ENCODE measurements around the gene CNN1. TPM values are rescaled to one million over a fixed set of nuclear protein-coding genes. Genes with fewer than 3 reads are reported as not detected.

CNN1 gene
- total and polyA plus RNA-seq, 2 of the 4 experiments (the other 2 are of a cell fraction): 102 to 196 TPM

DNA sequence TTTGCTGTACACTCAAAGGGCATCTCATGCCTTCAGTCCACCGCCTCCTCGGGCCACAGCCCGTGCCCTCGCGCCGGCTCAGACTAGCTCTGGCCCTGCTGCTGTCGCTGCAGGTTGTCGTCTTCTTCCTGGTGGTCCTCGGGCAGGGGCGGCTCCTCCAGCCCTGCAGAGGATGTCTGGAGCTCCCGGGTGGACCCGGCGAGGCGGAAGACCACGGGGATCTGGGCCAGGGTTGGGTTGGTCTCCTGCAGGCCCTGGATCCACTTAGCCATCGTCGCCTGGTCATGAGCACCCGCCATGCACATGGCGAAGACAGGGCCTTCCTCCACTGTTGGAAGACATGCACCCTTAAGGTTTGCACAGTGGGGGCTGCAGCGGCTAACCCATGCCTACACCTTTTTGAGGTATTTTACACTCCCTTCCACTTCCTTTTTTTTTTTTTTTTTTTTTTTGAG lies 32.5 kb upstream of the CNN1 start:
- no peak overlapping the region for H2BK15ac ChIP-seq (ENCODE audit: low read depth, low read length)
- BruUV-seq (replicated peaks): no TSS peak
- peak overlapping the region; percentile 82 for H4K91ac ChIP-seq (ENCODE audit: insufficient read depth, low read depth, low read length)
- intact Hi-C loops (cut with micrococcal nuclease): no loop called here
- no peak overlapping the region for H3K56ac ChIP-seq (ENCODE audit: extremely low read depth, insufficient read depth, low read length)
- H2BK120ac ChIP-seq (ENCODE audit: low read depth, low read length): no peak overlapping the region
- H3K36me3 ChIP-seq (ENCODE audit: control insufficient read depth, insufficient read depth, low read length): peaks cover 1% of the 10 kb centered on the region
- no peak for DNase-seq
- H2AK9ac ChIP-seq (replicated peaks; ENCODE audit: low read depth, low read length, poor library complexity): peak overlapping the region; percentile 99
- CTCF ChIA-PET: no interaction called here
- peak overlapping the region; percentile 90 for H4K5ac ChIP-seq (ENCODE audit: low read depth, low read length)
- peak overlapping the region; percentile 91 for H3K14ac ChIP-seq (replicated peaks; ENCODE audit: low read depth, low read length)
- H3K4me1 ChIP-seq (ENCODE audit: control insufficient read depth, insufficient read depth, low read length): peaks cover 6% of the 10 kb centered on the region
- H4K20me1 ChIP-seq (ENCODE audit: insufficient read depth, low read length): no peaks in the 10 kb centered on the region
- no peaks in the 10 kb centered on the region for H3K27me3 ChIP-seq (ENCODE audit: control insufficient read depth, insufficient read depth, low read length)
- ATAC-seq (ENCODE audit: low read depth): peak; percentile 15
- H2AFZ ChIP-seq (replicated peaks; ENCODE audit: low read length, poor library complexity): peak overlapping the region; percentile 90
- peak overlapping the region; percentile 60 for H3K4me3 ChIP-seq (ENCODE audit: insufficient read depth, low read depth, low read length)
- peak overlapping the region; percentile 31 for H2BK5ac ChIP-seq (ENCODE audit: low read depth, low read length, poor library complexity, severe bottlenecking)
- H2AK5ac ChIP-seq (ENCODE audit: low read depth, low read length): peak overlapping the region; percentile 91
- peak overlapping the region; percentile 69; the same call in 1 of the 2 replicates for H3K27ac ChIP-seq (ENCODE audit: insufficient read depth, low read length)
- no peak overlapping the region for H3K23ac ChIP-seq (ENCODE audit: low read depth, low read length)
- peak overlapping the region; percentile 76 for H3K4ac ChIP-seq (ENCODE audit: low read depth, low read length)
- H3K18ac ChIP-seq (ENCODE audit: low read depth, low read length): no peak overlapping the region
- H3K9me3 ChIP-seq (ENCODE audit: control insufficient read depth, insufficient read depth, low read length): no peaks in the 10 kb centered on the region
- TF ChIP-seq RCOR1 (IDR thresholded peaks at IDR 0.05; ENCODE audit: insufficient replicate concordance, low read length): no peak
- TF ChIP-seq CEBPB (IDR thresholded peaks at IDR 0.05; ENCODE audit: low read depth, low read length): no peak
- TF ChIP-seq, protein P1, sequence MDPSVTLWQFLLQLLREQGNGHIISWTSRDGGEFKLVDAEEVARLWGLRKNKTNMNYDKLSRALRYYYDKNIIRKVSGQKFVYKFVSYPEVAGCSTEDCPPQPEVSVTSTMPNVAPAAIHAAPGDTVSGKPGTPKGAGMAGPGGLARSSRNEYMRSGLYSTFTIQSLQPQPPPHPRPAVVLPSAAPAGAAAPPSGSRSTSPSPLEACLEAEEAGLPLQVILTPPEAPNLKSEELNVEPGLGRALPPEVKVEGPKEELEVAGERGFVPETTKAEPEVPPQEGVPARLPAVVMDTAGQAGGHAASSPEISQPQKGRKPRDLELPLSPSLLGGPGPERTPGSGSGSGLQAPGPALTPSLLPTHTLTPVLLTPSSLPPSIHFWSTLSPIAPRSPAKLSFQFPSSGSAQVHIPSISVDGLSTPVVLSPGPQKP (IDR thresholded peaks at IDR 0.05; ENCODE audit: borderline replicate concordance, low read depth, low read length): no peak
- no peak for TF ChIP-seq USF2 (IDR thresholded peaks at IDR 0.05; ENCODE audit: low read depth, low read length)
- no peak for TF ChIP-seq FOS (IDR thresholded peaks at IDR 0.05; ENCODE audit: low read depth, low read length)
- TF ChIP-seq MXI1 (IDR thresholded peaks at IDR 0.05; ENCODE audit: borderline replicate concordance, low read depth, low read length): no peak
- no peak for TF ChIP-seq SMC3 (IDR thresholded peaks at IDR 0.05; ENCODE audit: low read depth, low read length)
- TF ChIP-seq RFX5 (IDR thresholded peaks at IDR 0.05; ENCODE audit: low read depth, low read length): no peak
- TF ChIP-seq, protein P2, sequence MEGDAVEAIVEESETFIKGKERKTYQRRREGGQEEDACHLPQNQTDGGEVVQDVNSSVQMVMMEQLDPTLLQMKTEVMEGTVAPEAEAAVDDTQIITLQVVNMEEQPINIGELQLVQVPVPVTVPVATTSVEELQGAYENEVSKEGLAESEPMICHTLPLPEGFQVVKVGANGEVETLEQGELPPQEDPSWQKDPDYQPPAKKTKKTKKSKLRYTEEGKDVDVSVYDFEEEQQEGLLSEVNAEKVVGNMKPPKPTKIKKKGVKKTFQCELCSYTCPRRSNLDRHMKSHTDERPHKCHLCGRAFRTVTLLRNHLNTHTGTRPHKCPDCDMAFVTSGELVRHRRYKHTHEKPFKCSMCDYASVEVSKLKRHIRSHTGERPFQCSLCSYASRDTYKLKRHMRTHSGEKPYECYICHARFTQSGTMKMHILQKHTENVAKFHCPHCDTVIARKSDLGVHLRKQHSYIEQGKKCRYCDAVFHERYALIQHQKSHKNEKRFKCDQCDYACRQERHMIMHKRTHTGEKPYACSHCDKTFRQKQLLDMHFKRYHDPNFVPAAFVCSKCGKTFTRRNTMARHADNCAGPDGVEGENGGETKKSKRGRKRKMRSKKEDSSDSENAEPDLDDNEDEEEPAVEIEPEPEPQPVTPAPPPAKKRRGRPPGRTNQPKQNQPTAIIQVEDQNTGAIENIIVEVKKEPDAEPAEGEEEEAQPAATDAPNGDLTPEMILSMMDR (conservative IDR thresholded peaks at IDR 0.05; ENCODE audit: low read depth, low read length): no peak
- H3K4me2 ChIP-seq (ENCODE audit: low read depth, low read length): peak overlapping the region; percentile 95
- in situ Hi-C loops (cut with MboI; ENCODE audit: low sequenced_read_pairs): no loop called here
- H3K9ac ChIP-seq (ENCODE audit: low read depth, low read length): peak overlapping the region; percentile 66
- H3K9me1 ChIP-seq (ENCODE audit: insufficient read depth, low read length): peaks cover 4% of the 10 kb centered on the region
- H3K79me1 ChIP-seq (ENCODE audit: low read depth in 1 of 2, low read length in 2 of 2): peaks cover 14 to 30% of the 10 kb centered on the region in 2 experiments; a peak in 3 of 4 replicates
- POLR2A ChIA-PET (ENCODE audit: unreplicated experiment): no interaction called here
- H2BK20ac ChIP-seq (ENCODE audit: low read depth, low read length): no peak overlapping the region
- H4K8ac ChIP-seq (ENCODE audit: low read depth in 2 of 2, low read length in 2 of 2): peak overlapping the region; percentile 78 to 94
- dilution Hi-C loops (cut with HindIII; ENCODE audit: low sequenced_read_pairs, unreplicated experiment): no loop called here
- WGBS, 2 experiments (ENCODE audit: extremely low coverage in 2 of 2, insufficient read length in 1 of 2): 33% methylated on average over 9 of the region's 20 CpGs; no CpG with 5 or more reads in 1 of the 2 experiments

Data from IMR-90 (cell line).